MCF 10A (cell line): ENCODE data around the gene HTR2C. TPM values are rescaled to one million over a fixed set of nuclear protein-coding genes. Genes with fewer than 3 reads are reported as not detected.
"Not testable (repeated sequence)": the region's sequence is repeated elsewhere in the genome, so short reads cannot be mapped to it uniquely, and the experiment has no call there.

ENCODE experiments used
- BruUV-seq: library from RNA; stranded (reverse); fragments of 400-500 nt; replicated peaks from 2 replicates; lab custom pipeline; 2021; lab: Mats Ljungman, UMichigan
- CTCF ChIA-PET: fragments of 300-600 bp; sonication (Branson Sonifier 250); formaldehyde crosslinking; extraction: SDS; loops from one replicate; lab custom pipeline; 2021; ENCODE audit warnings: antibody characterized with exemption, inconsistent platforms; lab: Yijun Ruan, JAX
- POLR2A ChIA-PET: fragments of 300-600, 350-650 bp; sonication (Branson Sonifier 250); formaldehyde crosslinking; extraction: SDS; loops from one replicate; lab custom pipeline; 2020; ENCODE audit warnings: antibody characterized with exemption, inconsistent platforms; lab: Yijun Ruan, JAX
- DNase-seq: peaks from one replicate; pipeline ENCODE4 v3.0.0-alpha.2; 2018; ENCODE audit not compliant: unreplicated experiment
- H3K27ac Mint-ChIP-seq: one replicate; pipeline ENCODE4 v1.8.0; 2022; ENCODE audit warnings: mild to moderate bottlenecking, low read depth, mixed read lengths; ENCODE audit not compliant: unreplicated experiment
- H3K27me3 Mint-ChIP-seq: one replicate; pipeline ENCODE4 v1.8.0; 2022; ENCODE audit warnings: mixed read lengths; ENCODE audit not compliant: insufficient read depth, unreplicated experiment
- H3K36me3 Mint-ChIP-seq: one replicate; pipeline ENCODE4 v1.8.0; 2022; ENCODE audit warnings: mild to moderate bottlenecking, moderate library complexity, mixed read lengths; ENCODE audit not compliant: insufficient read depth, unreplicated experiment
- H3K4me1 Mint-ChIP-seq: one replicate; pipeline ENCODE4 v1.8.0; 2022; ENCODE audit warnings: mixed read lengths; ENCODE audit not compliant: insufficient read depth, unreplicated experiment
- H3K4me3 Mint-ChIP-seq: one replicate; pipeline ENCODE4 v1.8.0; 2022; ENCODE audit warnings: mild to moderate bottlenecking, moderate library complexity, mixed read lengths; ENCODE audit not compliant: unreplicated experiment
- H3K9me3 Mint-ChIP-seq: one replicate; pipeline ENCODE4 v1.8.0; 2022; ENCODE audit warnings: mixed read lengths; ENCODE audit not compliant: unreplicated experiment
- intact Hi-C: fragments of 100-400 bp; cut with micrococcal nuclease; formaldehyde crosslinking; loops from 2 replicates; pipeline ENCODE4 v1.14.1; 2022
- total RNA-seq: library from RNA; stranded (reverse); gene quantifications from 2 replicates; pipeline ENCODE4 v1.2.3, GENCODE V29; 2022
- TF ChIP-seq, protein P1 (sequence below): fragments of 200-600 bp; IDR thresholded peaks from one replicate; pipeline ENCODE4 v1.8.0; 2022; ENCODE audit warnings: antibody characterized with exemption, mild to moderate bottlenecking; ENCODE audit not compliant: unreplicated experiment

The HTR2C gene
- total RNA-seq, 1 experiment from 2014 or later, result not detected

DNA sequence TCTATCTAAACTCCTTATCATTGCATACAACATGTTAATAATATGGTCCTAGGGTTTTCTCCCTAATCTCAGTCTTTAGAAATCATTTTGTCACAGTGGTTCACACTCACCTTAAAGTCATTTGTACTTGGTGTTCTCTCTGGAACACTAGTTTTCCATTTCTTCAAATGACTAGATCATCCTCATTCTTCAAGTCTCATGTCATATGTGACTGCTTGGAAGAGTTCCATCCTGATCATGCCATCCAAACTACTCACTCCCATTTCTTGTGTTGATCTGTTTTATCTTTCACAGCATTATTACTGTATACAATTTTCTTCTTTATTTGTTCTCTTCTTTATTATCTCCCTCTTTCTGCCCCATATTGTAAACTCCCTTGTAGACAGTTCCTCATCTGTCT is 66.5 kb downstream of the HTR2C start:
- BruUV-seq, result no TSS peak
- H3K36me3 Mint-ChIP-seq, result no peaks in the 10 kb centered on the region
- no peaks in the 10 kb centered on the region for H3K4me1 Mint-ChIP-seq
- H3K27ac Mint-ChIP-seq, result no peak overlapping the region
- peaks cover 67% of the 10 kb centered on the region for H3K27me3 Mint-ChIP-seq
- ChIA-PET POLR2A (no interaction called here), CTCF (no interaction called here)
- no peaks in the 10 kb centered on the region for H3K9me3 Mint-ChIP-seq
- TF ChIP-seq, protein P1, sequence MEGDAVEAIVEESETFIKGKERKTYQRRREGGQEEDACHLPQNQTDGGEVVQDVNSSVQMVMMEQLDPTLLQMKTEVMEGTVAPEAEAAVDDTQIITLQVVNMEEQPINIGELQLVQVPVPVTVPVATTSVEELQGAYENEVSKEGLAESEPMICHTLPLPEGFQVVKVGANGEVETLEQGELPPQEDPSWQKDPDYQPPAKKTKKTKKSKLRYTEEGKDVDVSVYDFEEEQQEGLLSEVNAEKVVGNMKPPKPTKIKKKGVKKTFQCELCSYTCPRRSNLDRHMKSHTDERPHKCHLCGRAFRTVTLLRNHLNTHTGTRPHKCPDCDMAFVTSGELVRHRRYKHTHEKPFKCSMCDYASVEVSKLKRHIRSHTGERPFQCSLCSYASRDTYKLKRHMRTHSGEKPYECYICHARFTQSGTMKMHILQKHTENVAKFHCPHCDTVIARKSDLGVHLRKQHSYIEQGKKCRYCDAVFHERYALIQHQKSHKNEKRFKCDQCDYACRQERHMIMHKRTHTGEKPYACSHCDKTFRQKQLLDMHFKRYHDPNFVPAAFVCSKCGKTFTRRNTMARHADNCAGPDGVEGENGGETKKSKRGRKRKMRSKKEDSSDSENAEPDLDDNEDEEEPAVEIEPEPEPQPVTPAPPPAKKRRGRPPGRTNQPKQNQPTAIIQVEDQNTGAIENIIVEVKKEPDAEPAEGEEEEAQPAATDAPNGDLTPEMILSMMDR, result no peak
- no peak for DNase-seq
- H3K4me3 Mint-ChIP-seq, result no peak overlapping the region
- intact Hi-C loops, result no loop called here

GRCh38 chrX:114675365-114675764 is 91.5 kb downstream of the HTR2C start:
- ChIA-PET CTCF (interaction anchor here (0.6 kb wide), 1 partner anchor 229 kb away, joined by 6 read pairs; no protein-coding TSS in a partner anchor), POLR2A (interaction anchor here (0.7 kb wide), 1 partner anchor 300 kb away, joined by 3 read pairs; no protein-coding TSS in a partner anchor)
- Mint-ChIP-seq H3K36me3 (no peaks in the 10 kb centered on the region), H3K9me3 (no peaks in the 10 kb centered on the region), H3K4me1 (no peaks in the 10 kb centered on the region), H3K4me3 (no peak overlapping the region), H3K27ac (no peak overlapping the region), H3K27me3 (peaks cover 41% of the 10 kb centered on the region)
- intact Hi-C loops, result no loop called here
- TF ChIP-seq, protein P1, result no peak
- no TSS peak for BruUV-seq
- DNase-seq, result peak; percentile 1

GRCh38 chrX:114700533-114700932 is 116.6 kb downstream of the HTR2C start:
- H3K27me3 Mint-ChIP-seq, result peaks cover 15% of the 10 kb centered on the region
- DNase-seq, H3K4me3 Mint-ChIP-seq, H3K36me3 Mint-ChIP-seq, intact Hi-C loops, POLR2A ChIA-PET, H3K9me3 Mint-ChIP-seq, CTCF ChIA-PET, H3K4me1 Mint-ChIP-seq, H3K27ac Mint-ChIP-seq, BruUV-seq: not testable (repeated sequence)

DNA sequence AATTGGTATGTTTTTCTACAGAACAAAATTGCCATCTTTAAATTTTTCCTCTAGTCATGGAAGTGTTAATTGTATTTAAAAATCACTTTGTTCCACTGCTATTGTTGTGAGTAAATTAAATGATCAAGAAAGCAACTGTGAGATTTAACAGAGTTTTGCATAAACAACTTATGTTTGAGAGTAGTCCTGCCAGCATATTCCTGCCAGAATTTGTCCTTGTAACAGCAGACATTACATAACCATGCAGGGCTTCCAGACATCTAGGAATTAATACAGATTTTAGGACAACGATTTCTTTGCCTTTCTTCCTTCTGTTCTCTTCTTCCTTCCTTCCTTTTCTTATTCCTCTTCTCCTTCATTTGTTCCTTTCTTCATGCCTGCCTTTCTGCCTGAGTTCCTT is 125.5 kb downstream of the HTR2C start:
- POLR2A ChIA-PET, result no interaction called here
- H3K4me3 Mint-ChIP-seq, result no peak overlapping the region
- H3K27ac Mint-ChIP-seq, result no peak overlapping the region
- TF ChIP-seq, protein P1, result no peak
- CTCF ChIA-PET, result no interaction called here
- peaks cover 28% of the 10 kb centered on the region for H3K27me3 Mint-ChIP-seq
- intact Hi-C loops, result no loop called here
- H3K9me3 Mint-ChIP-seq, result no peaks in the 10 kb centered on the region
- DNase-seq, result no peak
- no peaks in the 10 kb centered on the region for H3K36me3 Mint-ChIP-seq
- no peaks in the 10 kb centered on the region for H3K4me1 Mint-ChIP-seq
- no TSS peak for BruUV-seq

- H3K27me3 Mint-ChIP-seq, result peaks cover 37% of the 10 kb centered on the region
Observed at GRCh38 chrX:114710571-114710970, 126.7 kb downstream of the HTR2C start.

More at GRCh38 chrX:114710571-114710970, 126.7 kb downstream of the HTR2C start:
- Mint-ChIP-seq H3K36me3 (no peaks in the 10 kb centered on the region), H3K27ac (no peak overlapping the region), H3K9me3 (no peaks in the 10 kb centered on the region), H3K4me3 (no peak overlapping the region), H3K4me1 (no peaks in the 10 kb centered on the region)
- intact Hi-C loops, result no loop called here
- no TSS peak for BruUV-seq
- POLR2A ChIA-PET, result no interaction called here
- CTCF ChIA-PET, result no interaction called here
- TF ChIP-seq, protein P1, result no peak
- no peak for DNase-seq
